HG03097 (cell line): Measurements from ENCODE around the gene STRA8.

Experiments
- ATAC-seq: cut with Tn5 transposase; IDR thresholded peaks from one replicate; pipeline ENCODE4 v1.9.1; 2021; ENCODE audit not compliant: unreplicated experiment, low FRiP score

Gene STRA8

DNA sequence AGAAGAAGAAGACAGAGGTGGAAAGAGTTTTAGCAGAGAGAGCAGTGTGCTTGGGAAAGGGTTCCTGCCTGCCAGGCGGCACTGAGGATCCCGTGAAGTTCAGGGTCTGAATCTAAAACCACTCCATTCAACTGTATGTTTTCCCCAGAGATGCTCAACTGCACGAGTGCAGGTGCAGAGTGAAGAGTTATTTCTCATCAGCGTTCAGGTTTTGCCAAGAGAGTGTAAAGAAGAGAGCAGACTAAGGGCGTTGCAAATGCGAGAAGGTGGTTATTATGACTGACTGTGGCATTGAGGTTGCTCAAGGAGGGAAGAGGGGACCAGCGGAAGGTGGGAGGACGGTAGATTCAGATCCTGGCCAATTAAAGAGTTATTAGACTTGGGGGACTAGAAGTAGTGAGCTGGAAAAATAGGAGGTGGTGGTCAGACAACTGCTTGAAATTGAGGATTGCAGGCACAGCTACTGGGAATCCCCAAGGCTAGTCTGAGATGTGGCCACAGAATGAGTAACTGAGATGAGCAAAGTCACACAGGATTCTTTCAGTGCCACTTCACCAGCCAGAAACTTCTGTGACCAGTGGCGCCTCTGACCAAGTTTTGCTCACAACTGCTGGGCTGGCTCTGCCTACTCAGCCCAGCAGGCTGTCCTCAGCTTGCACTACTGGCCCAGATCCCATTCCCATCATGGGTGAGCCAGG is 29.1 kb downstream of the STRA8 start:
- ATAC-seq = no peak

DNA sequence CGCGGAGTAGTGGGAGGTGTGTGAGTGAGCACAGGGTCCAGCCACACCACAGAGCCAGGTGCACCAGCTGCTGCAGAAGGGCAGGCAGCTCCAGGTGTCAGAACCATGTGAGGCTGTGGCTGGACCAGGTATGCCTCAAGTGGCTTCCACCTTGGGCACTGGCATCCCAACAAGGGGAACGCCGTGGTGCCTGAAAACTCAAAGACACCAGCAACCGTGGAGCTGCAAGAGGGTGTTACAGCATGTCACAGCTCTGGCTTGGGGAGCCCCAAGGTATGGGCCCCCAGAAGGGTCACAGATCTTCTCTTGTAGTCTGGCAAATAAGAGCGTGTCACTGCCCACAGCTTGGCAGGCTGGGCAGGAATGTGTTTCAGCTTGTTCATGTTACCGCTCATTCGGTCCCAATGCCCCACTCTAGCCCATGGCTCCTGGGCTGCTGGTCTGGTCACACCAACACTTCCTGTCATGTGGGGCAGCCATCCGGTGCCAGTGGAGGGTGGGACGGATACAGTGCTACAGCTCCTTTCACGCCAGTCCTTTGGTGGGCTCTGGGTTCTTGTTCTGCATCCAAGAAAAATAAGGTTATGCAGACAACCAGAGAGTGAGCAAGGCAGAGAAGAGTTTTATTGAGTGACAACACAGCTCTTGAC is 29.8 kb downstream of the STRA8 start:
- ATAC-seq = no peak

DNA sequence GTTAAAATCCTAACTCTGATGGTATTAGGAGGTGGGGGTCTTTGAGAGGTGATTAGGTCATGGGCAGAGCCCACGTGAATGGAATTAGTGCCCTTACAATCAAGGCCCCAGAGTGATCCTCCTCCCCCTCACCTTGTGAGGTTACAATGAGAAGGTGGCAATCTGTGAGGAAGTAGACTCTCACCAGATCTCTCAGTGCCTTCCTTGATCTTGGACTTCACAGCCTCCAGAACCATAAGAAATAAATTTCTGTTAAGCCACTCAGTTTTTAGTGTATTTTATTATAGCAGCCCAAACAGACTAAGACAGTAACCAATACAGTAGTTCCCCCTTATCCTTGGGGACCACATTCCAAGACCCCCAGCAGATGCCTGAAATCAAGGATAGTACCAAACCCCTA is 32.0 kb downstream of the STRA8 start:
- ATAC-seq = no peak

- no peak for ATAC-seq
Observed at GRCh38 chr7:135269921-135270320, 36.3 kb downstream of the STRA8 start.

DNA sequence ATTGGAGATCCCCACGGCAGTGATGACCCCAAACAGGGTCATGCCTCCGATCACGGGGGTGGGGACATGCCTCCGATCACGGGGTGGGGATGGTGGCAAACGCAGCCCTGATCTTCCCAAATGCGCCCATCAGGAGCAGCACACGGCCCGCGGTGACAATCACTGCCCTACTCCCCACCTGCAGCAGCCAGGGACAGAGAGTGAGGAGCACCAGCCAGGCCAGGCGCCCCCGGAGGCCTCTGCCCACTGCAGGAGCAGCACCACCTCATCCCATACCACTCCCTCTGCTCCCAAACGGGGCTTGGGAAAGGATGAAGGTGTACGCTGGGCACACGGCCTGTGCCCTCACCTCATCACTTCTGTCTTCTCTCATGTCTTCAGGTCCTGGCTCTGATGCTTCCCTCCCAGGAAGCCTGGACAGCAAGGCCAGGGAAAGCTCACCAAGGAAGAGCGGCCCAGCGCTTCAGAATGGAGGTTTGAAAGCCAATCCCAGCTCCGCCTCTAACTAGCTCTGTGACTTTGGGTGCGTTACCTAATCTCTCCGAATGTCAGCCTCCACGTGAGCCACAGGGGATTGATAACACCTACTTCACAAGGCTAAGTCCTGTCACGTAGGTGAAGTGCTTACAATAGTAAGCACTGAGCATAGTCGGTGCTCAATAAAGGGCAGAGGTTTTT is 37.1 kb downstream of the STRA8 start:
- ATAC-seq = no peak

- no peak for ATAC-seq
Observed at GRCh38 chr7:135271255-135271615, 37.6 kb downstream of the STRA8 start.

GRCh38 chr7:135272303-135272702 is 38.7 kb downstream of the STRA8 start:
- ATAC-seq = no peak

DNA sequence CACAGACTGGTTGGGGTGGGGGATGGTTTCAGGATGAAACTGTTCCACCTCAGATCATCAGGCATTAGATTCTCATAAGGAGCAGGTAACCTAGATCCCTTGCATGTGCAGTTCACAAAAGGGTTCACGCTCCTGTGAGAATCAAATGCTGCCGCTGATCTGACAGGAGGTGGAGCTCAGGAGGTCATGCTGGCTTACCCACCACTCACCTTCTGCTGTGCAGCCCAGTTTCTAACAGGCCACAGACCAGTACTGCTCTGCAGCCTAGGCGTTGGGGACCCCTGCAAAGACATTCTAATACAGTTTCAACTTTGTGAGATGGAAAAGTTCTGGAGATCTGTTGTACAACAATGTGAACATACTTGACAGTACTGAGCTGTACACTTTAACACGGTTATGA is 39.9 kb downstream of the STRA8 start:
- no peak for ATAC-seq

DNA sequence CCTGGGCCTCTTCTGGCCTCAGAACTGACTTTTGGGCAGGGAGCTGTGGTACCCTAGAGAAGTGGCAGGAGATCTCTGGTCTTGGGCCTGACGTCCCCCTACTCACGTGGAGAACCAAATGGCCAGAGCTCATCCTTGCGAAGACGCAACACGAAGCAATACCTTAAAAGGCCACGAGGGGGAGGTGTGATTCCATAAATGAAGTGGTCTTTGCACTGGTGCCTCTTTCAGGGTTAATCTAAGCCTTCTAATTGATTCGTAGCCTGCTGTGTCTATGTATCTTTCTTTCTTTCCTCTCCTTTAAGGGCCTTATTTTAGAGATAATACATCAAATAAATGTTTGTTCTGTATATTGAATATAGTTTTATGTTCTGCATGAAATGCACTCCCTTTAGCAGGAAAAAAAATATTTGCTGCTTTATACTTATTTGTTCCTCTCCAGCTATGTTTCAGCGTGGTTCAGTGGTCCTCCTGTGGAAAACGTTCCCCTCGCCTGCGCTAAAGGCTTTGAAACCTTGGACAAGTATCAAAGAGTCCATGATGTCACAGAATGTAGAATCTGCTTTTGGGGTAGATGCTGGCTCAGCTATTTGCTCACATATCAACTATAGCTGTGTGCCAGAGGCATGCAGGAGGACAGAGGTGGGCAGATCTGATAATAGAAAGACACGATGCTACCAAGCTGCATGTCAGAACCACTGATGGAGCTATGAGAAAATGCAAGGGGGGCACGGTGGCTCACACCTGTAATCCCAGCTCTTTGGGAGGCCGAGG is 41.0 kb downstream of the STRA8 start:
- ATAC-seq = no peak

DNA sequence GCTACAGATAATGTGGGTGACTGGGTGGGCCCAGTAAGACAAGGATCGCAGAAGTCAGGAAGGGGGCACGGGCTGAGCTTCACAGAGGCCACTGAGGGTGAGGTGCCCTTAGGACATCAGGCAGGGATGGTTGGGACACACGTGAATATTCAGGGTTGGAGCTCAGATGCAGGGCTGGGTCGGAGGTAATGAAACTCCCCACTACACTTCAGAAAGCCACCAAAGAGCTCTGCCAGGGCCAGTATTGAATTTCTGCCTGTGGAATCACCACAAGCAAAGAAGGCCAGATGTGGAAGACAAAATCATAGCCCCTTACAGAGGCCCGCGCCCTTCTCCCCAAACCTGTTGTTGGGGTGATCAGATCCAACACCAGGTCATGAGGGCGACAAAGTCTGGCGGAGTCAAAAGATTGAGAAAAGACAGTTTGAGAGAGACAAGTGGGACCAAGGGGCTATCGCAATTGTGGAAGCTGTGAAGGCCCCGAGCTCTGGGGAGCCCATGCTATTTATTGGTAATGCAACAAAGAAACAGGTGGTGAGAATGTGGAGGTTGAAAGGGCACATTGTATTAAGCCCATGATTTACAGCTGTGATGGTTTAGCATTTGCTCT is 42.4 kb downstream of the STRA8 start:
- ATAC-seq = no peak

GRCh38 chr7:135277161-135277560 is 43.5 kb downstream of the STRA8 start:
- ATAC-seq = no peak

DNA sequence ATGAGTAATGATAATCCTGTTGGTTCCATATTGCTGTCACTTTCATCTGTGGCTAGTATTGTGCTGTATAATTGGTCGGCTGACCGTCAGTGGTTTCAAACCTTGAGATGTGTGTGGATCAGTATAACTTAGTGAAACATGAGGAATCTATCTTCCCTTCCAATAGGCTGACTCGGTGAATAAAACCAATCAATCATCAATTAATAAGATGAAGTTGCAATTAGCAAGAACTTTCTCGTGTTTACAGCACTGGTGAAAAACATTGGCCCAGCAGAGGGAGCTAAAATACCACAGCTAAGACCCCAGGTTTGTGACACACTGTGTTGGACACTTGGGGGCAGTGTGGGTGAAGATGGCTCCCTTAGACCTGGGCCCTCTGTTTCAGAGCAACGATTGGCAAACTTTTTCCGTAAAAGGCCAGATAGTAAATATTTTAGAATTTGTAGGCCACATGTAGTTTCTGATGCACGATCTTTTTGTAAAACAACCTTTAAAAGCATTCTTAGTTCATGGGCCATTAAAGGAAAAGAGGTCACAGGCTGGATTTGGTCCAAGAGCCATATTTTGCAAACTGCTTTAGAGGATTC is 47.8 kb downstream of the STRA8 start:
- ATAC-seq = peak; percentile 97

DNA sequence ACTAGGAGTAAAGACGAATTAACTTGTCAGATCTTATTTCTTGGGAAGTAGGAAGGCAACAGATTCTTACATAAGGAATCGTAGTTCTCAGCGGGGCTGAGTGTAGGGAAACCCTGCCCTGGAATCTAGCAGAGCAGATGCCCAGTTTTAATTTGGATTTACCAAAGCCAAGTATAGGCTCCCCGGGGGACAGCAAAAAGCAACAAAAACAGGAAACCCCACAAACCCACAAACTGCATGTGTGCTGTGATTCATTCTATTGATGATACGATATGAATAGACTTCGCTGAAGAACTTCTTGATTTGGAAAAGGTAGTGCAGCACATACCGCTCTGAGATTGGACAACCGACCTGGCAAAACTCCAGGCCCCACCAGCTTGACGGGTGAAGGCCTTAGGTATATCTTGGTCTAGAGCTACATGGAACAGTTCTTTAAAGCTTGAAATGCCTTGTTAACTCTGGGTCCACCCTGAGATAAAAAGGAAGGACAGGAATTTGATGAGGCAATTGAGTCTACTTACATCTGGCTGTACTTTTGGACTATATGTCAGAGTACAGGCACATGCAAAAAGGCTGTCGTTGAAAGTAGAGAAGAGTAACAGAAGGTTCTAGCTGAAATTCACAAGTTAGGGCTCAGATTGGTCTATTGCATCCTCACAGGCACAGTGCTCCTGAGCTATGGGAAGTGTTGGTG is 49.1 kb downstream of the STRA8 start:
- ATAC-seq = no peak

DNA sequence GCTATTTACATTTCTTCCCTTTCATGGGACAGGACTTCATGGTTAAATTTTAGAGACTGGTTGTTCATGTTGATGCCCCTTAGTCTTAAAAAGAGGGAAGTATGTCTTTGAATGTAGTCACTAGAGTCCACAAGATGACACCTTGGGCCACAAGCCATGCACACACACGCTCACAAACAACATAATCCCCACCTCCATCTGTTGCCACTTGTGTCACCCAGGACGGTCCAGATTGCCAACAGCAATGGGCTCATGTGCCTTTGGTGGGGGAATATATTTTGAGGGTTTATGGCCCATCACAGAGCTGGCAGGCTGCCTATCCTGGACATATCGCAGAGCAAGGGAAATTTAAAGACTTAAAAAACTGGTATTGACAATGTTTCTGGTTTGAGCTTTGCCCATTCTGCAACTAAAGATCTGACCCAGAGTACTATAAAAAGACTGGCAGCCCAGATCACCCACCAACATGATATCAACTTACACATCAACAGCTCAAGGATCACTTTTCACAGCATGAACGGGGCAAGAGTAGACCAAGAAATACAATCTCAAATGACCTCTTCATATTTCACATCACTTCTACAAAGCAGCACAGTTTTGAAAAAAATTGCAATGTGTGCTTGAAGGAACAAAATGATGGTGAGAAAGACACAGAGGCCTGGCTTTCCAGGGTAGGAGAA is 50.5 kb downstream of the STRA8 start:
- no peak for ATAC-seq

- ATAC-seq = no peak
Observed at GRCh38 chr7:135285547-135286233, 52.1 kb downstream of the STRA8 start.

- no peak for ATAC-seq
Observed at GRCh38 chr7:135286876-135287275, 53.2 kb downstream of the STRA8 start.

GRCh38 chr7:135290594-135290993 is 57.0 kb downstream of the STRA8 start:
- ATAC-seq = no peak

GRCh38 chr7:135291809-135292253 is 58.2 kb downstream of the STRA8 start:
- no peak for ATAC-seq

GRCh38 chr7:135299235-135299634 is 65.6 kb downstream of the STRA8 start:
- ATAC-seq = no peak
